ENCODE results near the gene FAAH. TPM values are rescaled to one million over a fixed set of nuclear protein-coding genes. Genes with fewer than 3 reads are reported as not detected.

Gene FAAH
- total and polyA plus RNA-seq, 12 donors: 12.0 to 162 (median 38.8) TPM

- Histone ChIP-seq H3K27me3 (no peaks in the 10 kb centered on the region), H3K4me3 (no peak overlapping the region), H3K4me1 (replicated peaks in 1 of 2) (peaks cover 9 to 26% of the 10 kb centered on the region in 2 donors), H3K36me3 (replicated peaks in 1 of 2) (no peaks in the 10 kb centered on the region), H3K9me3 (replicated peaks in 1 of 3) (no peaks in the 10 kb centered on the region), H3K27ac (peak overlapping the region; percentile 42 to 92 (median 73))
- intact Hi-C loops (cut with DNase I): no loop called here
- DNase-seq: no peak
- TF ChIP-seq CTCF (IDR thresholded peaks at IDR 0.05): no peak
- TF ChIP-seq POLR2A (IDR thresholded peaks at IDR 0.05): no peak
- 87 to 98% (median 91%) methylated on average over 6 to 16 of the region's 16 CpGs for WGBS, 4 donors
These were observed 17.7 kb downstream of the FAAH start for GRCh38 chr1:46411601-46412341.

DNA sequence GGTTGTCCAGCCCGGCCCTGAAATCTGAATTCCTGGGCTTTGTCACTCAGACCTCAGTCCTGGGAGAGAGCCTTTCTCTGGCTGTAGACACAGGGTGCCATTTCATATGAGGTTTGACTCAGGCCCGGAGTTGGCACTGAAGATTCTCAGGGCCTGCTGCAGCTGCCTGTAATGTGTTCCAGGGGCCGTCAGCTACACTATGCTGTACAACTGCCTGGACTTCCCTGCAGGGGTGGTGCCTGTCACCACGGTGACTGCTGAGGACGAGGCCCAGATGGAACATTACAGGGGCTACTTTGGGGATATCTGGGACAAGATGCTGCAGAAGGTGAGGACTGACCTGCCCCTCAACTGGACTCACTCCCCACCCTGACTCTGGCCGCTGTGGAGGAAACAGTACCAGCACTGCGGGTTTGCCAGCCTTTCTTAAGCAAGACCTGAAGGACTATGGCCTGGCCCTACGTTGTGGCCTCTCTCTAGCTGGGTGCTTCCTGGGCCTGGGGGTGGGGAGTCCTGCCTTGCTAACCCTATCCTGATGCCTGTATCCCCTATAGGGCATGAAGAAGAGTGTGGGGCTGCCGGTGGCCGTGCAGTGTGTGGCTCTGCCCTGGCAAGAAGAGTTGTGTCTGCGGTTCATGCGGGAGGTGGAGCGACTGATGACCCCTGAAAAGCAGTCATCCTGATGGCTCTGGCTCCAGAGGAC, 18.9 kb downstream of the FAAH start:
- TF ChIP-seq CTCF (IDR thresholded peaks at IDR 0.05) (no peak), POLR2A (IDR thresholded peaks at IDR 0.05) (no peak)
- H3K9me3 ChIP-seq (replicated peaks in 1 of 3): no peaks in the 10 kb centered on the region
- WGBS, 4 donors: 65 to 76% (median 71%) methylated on average over 6 to 13 of the region's 13 CpGs
- no peaks in the 10 kb centered on the region for H3K27me3 ChIP-seq
- no peaks in the 10 kb centered on the region for H3K36me3 ChIP-seq (replicated peaks in 1 of 2)
- peaks cover 9 to 22% of the 10 kb centered on the region in 2 donors for H3K4me1 ChIP-seq (replicated peaks in 1 of 2)
- peak in 6 of 7 donors; percentile 31 to 71 (median 58) for DNase-seq
- H3K27ac ChIP-seq: peak overlapping the region in 3 of 5 donors; percentile 23 to 81 (median 72)
- intact Hi-C loops (cut with DNase I): no loop called here
- no peak overlapping the region for H3K4me3 ChIP-seq

- TF ChIP-seq POLR2A (IDR thresholded peaks at IDR 0.05): no peak
- TF ChIP-seq CTCF (IDR thresholded peaks at IDR 0.05): peak in 4 of 6 experiments; percentile 9 to 27 (median 13)
- no peak for DNase-seq
- no peaks in the 10 kb centered on the region for H3K27me3 ChIP-seq
- H3K36me3 ChIP-seq (replicated peaks in 1 of 2): no peaks in the 10 kb centered on the region
- H3K27ac ChIP-seq: peak overlapping the region in 2 of 5 donors; percentile 72 to 81
- no peak overlapping the region for H3K4me3 ChIP-seq
- H3K9me3 ChIP-seq (replicated peaks in 1 of 3): no peaks in the 10 kb centered on the region
- intact Hi-C loops (cut with DNase I): no loop called here
- H3K4me1 ChIP-seq (replicated peaks in 1 of 2): peaks cover 9 to 22% of the 10 kb centered on the region in 2 donors
- WGBS, 4 donors: 82 to 90% (median 86%) methylated on average over 2 to 7 of the region's 7 CpGs
These were observed 19.5 kb downstream of the FAAH start for GRCh38 chr1:46413596-46413985.

DNA sequence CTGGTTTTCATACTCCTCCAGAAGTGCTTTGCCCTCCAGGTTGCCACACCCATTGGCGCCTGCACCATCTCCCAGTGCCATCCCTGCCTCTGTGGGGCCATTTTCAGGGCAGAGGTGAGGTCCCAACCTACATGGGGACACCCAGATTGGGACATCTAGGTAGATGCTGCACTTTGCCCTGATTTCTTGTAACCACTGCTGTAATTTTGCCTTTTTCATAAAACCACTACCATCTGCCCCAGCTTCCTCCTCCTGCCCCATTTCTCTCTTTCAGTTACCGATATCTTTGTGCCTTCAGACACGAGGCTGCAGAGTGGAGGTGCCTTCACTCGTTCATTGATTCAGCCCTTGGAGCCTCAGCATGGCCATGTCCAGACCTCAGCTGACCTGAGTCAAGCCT, 21.4 kb downstream of the FAAH start:
- TF ChIP-seq POLR2A (IDR thresholded peaks at IDR 0.05) (no peak), CTCF (IDR thresholded peaks at IDR 0.05) (no peak)

More for the DNA sequence above, 21.4 kb downstream of the FAAH start:
- no peaks in the 10 kb centered on the region for H3K27me3 ChIP-seq
- no peak overlapping the region for H3K27ac ChIP-seq
- WGBS, 4 donors: 75 to 76% (median 75%) methylated on average over 4 of the region's 4 CpGs
- H3K9me3 ChIP-seq (replicated peaks in 1 of 3): no peaks in the 10 kb centered on the region
- peaks cover 9 to 18% of the 10 kb centered on the region in 2 donors for H3K4me1 ChIP-seq (replicated peaks in 1 of 2)
- H3K4me3 ChIP-seq: no peak overlapping the region
- intact Hi-C loops (cut with DNase I): no loop called here
- H3K36me3 ChIP-seq (replicated peaks in 1 of 2): no peaks in the 10 kb centered on the region
- no peak for DNase-seq
